IMR-90 (cell line): ENCODE measurements around the gene CXCR6.

Experiments used
- FOS ChIP-seq: fragments of 150-350 bp; IDR thresholded peaks from 2 replicates; pipeline ENCODE4 v1.6.1; 2016; ENCODE audit warnings: low read depth, low read length
- POLR2A ChIP-seq: IDR thresholded peaks from 2 replicates; pipeline ENCODE4 v1.6.1; 2012; ENCODE audit warnings: mild to moderate bottlenecking, low read depth, low read length
- RAD21 ChIP-seq: IDR thresholded peaks from 2 replicates; pipeline ENCODE4 v1.6.1; 2012; ENCODE audit warnings: low read length, improper control_type of control experiment
- RCOR1 ChIP-seq: IDR thresholded peaks from 2 replicates; pipeline ENCODE4 v1.6.1; 2012; ENCODE audit warnings: mild to moderate bottlenecking, low read length, improper control_type of control experiment; ENCODE audit not compliant: insufficient replicate concordance
- TF ChIP-seq, protein P1 (sequence below): conservative IDR thresholded peaks from 2 replicates; pipeline ENCODE4 v1.5.1; 2012; ENCODE audit warnings: mild to moderate bottlenecking, low read depth, low read length, improper control_type of control experiment
- TF ChIP-seq, protein P2 (sequence below): fragments of 150-350 bp; IDR thresholded peaks from 2 replicates; pipeline ENCODE4 v1.6.1; 2017; ENCODE audit warnings: mild to moderate bottlenecking, antibody characterized with exemption, low read length, low read depth

DNA sequence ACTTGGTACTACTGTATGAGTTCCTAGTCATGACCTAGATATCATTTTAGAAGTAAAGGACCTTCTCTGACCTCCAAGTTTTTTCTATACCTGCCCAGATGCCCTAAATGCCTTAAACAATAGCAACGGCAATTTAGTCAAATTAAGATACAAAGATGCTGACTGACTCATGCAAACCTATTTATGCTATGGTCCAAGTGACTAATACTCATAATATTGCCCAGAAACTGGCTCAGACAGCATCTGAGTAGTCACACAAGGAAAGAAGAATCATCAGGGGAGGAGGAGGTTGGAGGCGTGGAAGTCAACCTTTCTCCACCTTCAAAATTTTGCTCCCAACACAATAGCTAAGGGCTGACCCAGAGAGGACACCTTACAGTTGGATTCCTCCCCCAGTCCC lies 45.5 kb downstream of the CXCR6 start:
- TF ChIP-seq, protein P1, sequence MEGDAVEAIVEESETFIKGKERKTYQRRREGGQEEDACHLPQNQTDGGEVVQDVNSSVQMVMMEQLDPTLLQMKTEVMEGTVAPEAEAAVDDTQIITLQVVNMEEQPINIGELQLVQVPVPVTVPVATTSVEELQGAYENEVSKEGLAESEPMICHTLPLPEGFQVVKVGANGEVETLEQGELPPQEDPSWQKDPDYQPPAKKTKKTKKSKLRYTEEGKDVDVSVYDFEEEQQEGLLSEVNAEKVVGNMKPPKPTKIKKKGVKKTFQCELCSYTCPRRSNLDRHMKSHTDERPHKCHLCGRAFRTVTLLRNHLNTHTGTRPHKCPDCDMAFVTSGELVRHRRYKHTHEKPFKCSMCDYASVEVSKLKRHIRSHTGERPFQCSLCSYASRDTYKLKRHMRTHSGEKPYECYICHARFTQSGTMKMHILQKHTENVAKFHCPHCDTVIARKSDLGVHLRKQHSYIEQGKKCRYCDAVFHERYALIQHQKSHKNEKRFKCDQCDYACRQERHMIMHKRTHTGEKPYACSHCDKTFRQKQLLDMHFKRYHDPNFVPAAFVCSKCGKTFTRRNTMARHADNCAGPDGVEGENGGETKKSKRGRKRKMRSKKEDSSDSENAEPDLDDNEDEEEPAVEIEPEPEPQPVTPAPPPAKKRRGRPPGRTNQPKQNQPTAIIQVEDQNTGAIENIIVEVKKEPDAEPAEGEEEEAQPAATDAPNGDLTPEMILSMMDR = no peak
- TF ChIP-seq, protein P2, sequence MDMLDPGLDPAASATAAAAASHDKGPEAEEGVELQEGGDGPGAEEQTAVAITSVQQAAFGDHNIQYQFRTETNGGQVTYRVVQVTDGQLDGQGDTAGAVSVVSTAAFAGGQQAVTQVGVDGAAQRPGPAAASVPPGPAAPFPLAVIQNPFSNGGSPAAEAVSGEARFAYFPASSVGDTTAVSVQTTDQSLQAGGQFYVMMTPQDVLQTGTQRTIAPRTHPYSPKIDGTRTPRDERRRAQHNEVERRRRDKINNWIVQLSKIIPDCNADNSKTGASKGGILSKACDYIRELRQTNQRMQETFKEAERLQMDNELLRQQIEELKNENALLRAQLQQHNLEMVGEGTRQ = no peak
- TF ChIP-seq POLR2A (no peak), RAD21 (peak; percentile 16; the same call in 1 of the 2 replicates), RCOR1 (no peak), FOS (peak; percentile 91)
